PC-9 (cell line): Measurements from ENCODE around the gene NEU1.

Experiments used
- EZH2 ChIP-seq: fragments of 200-600 bp; sonication (generic); IDR thresholded peaks from 2 replicates; pipeline ENCODE4 v1.8.0; 2017; ENCODE audit warnings: antibody characterized with exemption, low read depth
- TF ChIP-seq, protein P1 (sequence below): fragments of 200-600 bp; sonication (generic); conservative IDR thresholded peaks from 2 replicates; pipeline ENCODE4 v1.6.1; 2017; ENCODE audit warnings: mixed run types, antibody characterized with exemption, mild to moderate bottlenecking, moderate library complexity

DNA sequence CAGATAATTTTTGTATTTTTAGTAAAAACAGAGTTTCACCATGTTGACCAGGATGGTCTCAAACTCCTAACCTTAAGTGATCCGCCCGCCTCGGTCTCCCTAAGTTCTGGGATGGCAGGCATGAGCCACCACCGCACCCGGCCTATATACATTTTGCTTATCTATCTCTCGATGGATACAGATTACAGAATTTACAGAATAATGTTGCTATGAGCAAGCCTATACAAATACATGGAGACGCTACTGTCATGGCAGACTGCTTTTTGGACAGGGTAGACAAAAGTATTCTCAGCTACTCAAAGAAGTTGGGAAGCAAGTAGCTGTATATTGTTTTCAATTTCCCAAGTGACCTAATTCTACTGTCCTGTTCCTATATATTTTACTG is 49.2 kb downstream of the NEU1 start:
- TF ChIP-seq, protein P1, sequence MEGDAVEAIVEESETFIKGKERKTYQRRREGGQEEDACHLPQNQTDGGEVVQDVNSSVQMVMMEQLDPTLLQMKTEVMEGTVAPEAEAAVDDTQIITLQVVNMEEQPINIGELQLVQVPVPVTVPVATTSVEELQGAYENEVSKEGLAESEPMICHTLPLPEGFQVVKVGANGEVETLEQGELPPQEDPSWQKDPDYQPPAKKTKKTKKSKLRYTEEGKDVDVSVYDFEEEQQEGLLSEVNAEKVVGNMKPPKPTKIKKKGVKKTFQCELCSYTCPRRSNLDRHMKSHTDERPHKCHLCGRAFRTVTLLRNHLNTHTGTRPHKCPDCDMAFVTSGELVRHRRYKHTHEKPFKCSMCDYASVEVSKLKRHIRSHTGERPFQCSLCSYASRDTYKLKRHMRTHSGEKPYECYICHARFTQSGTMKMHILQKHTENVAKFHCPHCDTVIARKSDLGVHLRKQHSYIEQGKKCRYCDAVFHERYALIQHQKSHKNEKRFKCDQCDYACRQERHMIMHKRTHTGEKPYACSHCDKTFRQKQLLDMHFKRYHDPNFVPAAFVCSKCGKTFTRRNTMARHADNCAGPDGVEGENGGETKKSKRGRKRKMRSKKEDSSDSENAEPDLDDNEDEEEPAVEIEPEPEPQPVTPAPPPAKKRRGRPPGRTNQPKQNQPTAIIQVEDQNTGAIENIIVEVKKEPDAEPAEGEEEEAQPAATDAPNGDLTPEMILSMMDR = no peak
- TF ChIP-seq EZH2 = no peak
